Adrenal gland (tissue), 5 donors: ENCODE measurements around the gene IRF9.

ENCODE experiments used
- CTCF ChIP-seq, 6 experiments: fragments of 450-650 bp in 4 of 6; fragments of 200-600 bp in 2 of 6; sonication (generic) in 1 of 6; IDR thresholded peaks; 1 replicate in 5 of 6; 2 replicates in 1 of 6; pipeline versions ENCODE4 v1.5.1 to v1.8.0; 2016 to 2021; ENCODE audit warnings: antibody characterized with exemption in 6 of 6, mild to moderate bottlenecking in 2 of 6, moderate library complexity in 1 of 6
- POLR2A ChIP-seq, 2 donors: fragments of 450-650 bp; IDR thresholded peaks; one replicate each; pipeline ENCODE4 v1.6.1; 2017; ENCODE audit warnings: antibody characterized with exemption in 2 of 2, mild to moderate bottlenecking in 2 of 2, moderate library complexity in 1 of 2
- donor health status: DM: no; HTN: no; CAD: no.

- TF ChIP-seq CTCF (IDR thresholded peaks at IDR 0.05) (no peak), POLR2A (IDR thresholded peaks at IDR 0.05) (no peak)
These were observed 35.3 kb downstream of the IRF9 start for GRCh38 chr14:24196071-24197055.
